ENCODE results near the gene FGA.

DNA sequence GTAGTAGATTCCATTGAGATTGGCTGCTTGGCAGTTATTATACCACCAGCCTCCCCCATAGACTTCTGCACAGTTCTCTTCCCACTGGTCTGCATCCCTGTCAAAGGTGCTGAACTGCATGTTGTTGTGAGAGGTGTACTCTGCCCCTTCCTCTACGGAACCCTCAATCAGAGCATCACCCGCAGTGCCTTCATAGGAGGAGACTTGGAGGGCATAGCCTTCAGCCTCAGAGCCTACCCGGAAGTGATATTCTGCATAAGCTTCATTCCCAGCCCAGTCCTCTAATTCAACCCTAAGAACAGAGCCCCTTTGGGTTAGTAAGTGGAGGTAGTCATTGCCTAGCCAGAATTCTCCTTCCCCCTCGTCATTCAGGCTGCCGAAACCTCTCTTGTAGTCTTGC lies 6.3 kb downstream of the FGA start:
- TF ChIP-seq, protein P1, sequence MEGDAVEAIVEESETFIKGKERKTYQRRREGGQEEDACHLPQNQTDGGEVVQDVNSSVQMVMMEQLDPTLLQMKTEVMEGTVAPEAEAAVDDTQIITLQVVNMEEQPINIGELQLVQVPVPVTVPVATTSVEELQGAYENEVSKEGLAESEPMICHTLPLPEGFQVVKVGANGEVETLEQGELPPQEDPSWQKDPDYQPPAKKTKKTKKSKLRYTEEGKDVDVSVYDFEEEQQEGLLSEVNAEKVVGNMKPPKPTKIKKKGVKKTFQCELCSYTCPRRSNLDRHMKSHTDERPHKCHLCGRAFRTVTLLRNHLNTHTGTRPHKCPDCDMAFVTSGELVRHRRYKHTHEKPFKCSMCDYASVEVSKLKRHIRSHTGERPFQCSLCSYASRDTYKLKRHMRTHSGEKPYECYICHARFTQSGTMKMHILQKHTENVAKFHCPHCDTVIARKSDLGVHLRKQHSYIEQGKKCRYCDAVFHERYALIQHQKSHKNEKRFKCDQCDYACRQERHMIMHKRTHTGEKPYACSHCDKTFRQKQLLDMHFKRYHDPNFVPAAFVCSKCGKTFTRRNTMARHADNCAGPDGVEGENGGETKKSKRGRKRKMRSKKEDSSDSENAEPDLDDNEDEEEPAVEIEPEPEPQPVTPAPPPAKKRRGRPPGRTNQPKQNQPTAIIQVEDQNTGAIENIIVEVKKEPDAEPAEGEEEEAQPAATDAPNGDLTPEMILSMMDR (conservative IDR thresholded peaks at IDR 0.05; ENCODE audit: low read depth, low read length): no peak
- TF ChIP-seq EZH2 (IDR thresholded peaks at IDR 0.05; ENCODE audit: low read length, unreplicated experiment): no peak

Measured in PC-3 (cell line).